Parathyroid adenoma (tissue), 2 donors: ENCODE data around the gene XAB2.

Experiments
- H2AFZ ChIP-seq: fragments of 300-600 bp; sonication (generic); one replicate; pipeline ENCODE4 v1.7.0; 2017; ENCODE audit warnings: antibody characterized with exemption, mild to moderate bottlenecking
- H3K27ac ChIP-seq: fragments of 300-600 bp; sonication (generic); one replicate; pipeline ENCODE4 v1.7.0; 2017
- H3K27me3 ChIP-seq: fragments of 300-600 bp; sonication (generic); one replicate; pipeline ENCODE4 v1.7.0; 2017; ENCODE audit warnings: low read length; ENCODE audit not compliant: control insufficient read depth, insufficient read depth
- H3K36me3 ChIP-seq: fragments of 300-600 bp; sonication (generic); one replicate; pipeline ENCODE4 v1.7.0; 2017; ENCODE audit warnings: low read length; ENCODE audit not compliant: control insufficient read depth, insufficient read depth
- H3K4me1 ChIP-seq: fragments of 300-600 bp; sonication (generic); one replicate; pipeline ENCODE4 v1.7.0; 2017; ENCODE audit warnings: control low read depth
- H3K4me2 ChIP-seq: fragments of 300-600 bp; sonication (generic); one replicate; pipeline ENCODE4 v1.7.0; 2017; ENCODE audit warnings: low read length
- H3K4me3 ChIP-seq: fragments of 300-600 bp; sonication (generic); one replicate; pipeline ENCODE4 v1.7.0; 2017; ENCODE audit warnings: low read depth, low read length
- H3K79me2 ChIP-seq: fragments of 300-600 bp; sonication (generic); one replicate; pipeline ENCODE4 v1.7.0; 2017; ENCODE audit warnings: control low read depth
- H3K9ac ChIP-seq: fragments of 300-600 bp; sonication (generic); one replicate; pipeline ENCODE4 v1.7.0; 2017; ENCODE audit warnings: mild to moderate bottlenecking
- H3K9me3 ChIP-seq: fragments of 300-600 bp; sonication (generic); one replicate; pipeline ENCODE4 v1.7.0; 2017; ENCODE audit warnings: low read length; ENCODE audit not compliant: control insufficient read depth
- TF ChIP-seq, protein P1 (sequence below): fragments of 300-600 bp; sonication (generic); IDR thresholded peaks from one replicate; pipeline ENCODE4 v1.7.0; 2017; ENCODE audit warnings: antibody characterized with exemption, mild to moderate bottlenecking
- donor health status: primary hyperparathyroidism.

The XAB2 gene

DNA sequence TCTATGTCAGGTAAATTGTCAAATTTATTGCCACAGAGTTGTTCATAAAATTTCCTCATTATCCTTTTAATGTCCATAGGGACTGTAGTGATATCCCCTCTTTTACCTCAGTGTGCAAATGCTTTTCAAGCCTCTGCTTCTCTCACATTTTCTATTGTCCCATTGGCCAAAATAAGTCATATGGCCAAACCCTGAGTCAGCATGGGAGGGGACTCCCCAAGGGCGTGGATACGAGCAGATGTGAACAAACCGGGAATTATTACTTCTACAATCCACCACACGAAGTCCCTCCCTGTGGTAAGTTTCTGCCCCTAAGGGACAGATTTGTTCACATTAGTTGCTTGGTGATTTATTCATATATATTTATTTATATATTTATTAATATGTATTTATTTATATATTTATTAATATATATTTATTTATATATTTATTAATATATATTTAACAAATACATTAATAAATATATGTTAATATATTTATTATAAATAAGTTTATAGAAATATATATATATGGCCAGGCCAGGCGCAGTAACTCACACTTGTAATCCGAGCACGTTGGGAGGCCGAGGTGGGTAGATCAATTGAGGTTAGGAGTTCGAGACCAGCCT is 53.8 kb downstream of the XAB2 start:
- H3K4me1 ChIP-seq: no peaks in the 10 kb centered on the region
- H3K79me2 ChIP-seq: no peaks in the 10 kb centered on the region
- H3K9ac ChIP-seq: no peak overlapping the region
- no peaks in the 10 kb centered on the region for H3K27me3 ChIP-seq
- TF ChIP-seq, protein P1, sequence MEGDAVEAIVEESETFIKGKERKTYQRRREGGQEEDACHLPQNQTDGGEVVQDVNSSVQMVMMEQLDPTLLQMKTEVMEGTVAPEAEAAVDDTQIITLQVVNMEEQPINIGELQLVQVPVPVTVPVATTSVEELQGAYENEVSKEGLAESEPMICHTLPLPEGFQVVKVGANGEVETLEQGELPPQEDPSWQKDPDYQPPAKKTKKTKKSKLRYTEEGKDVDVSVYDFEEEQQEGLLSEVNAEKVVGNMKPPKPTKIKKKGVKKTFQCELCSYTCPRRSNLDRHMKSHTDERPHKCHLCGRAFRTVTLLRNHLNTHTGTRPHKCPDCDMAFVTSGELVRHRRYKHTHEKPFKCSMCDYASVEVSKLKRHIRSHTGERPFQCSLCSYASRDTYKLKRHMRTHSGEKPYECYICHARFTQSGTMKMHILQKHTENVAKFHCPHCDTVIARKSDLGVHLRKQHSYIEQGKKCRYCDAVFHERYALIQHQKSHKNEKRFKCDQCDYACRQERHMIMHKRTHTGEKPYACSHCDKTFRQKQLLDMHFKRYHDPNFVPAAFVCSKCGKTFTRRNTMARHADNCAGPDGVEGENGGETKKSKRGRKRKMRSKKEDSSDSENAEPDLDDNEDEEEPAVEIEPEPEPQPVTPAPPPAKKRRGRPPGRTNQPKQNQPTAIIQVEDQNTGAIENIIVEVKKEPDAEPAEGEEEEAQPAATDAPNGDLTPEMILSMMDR: no peak
- no peak overlapping the region for H2AFZ ChIP-seq
- no peaks in the 10 kb centered on the region for H3K9me3 ChIP-seq
- H3K4me3 ChIP-seq: no peak overlapping the region
- H3K4me2 ChIP-seq: no peak overlapping the region
- H3K36me3 ChIP-seq: no peaks in the 10 kb centered on the region
- H3K27ac ChIP-seq: no peak overlapping the region

DNA sequence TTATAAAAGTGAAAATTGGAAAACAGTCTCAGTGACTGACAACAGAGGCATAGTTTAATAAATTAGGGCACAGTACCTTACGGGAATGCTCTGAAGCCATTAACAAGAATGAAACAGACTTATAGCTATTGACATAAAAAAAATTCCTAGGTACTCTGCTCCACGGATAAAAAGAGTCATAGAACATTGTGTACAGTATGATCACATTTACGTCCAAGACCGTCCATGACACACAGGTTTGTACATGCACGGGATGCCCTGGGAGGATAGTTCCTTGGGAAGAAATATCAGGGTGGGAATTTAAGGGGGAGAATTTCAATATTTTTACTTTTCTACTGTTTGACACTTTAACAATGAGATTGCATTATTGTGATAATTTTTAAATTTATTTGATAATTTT is 58.6 kb downstream of the XAB2 start:
- H3K79me2 ChIP-seq: no peaks in the 10 kb centered on the region
- TF ChIP-seq, protein P1: no peak
- no peaks in the 10 kb centered on the region for H3K9me3 ChIP-seq
- no peak overlapping the region for H3K4me3 ChIP-seq
- H3K4me2 ChIP-seq: no peak overlapping the region
- H3K27ac ChIP-seq: no peak overlapping the region
- no peaks in the 10 kb centered on the region for H3K36me3 ChIP-seq
- H3K4me1 ChIP-seq: no peaks in the 10 kb centered on the region
- H3K9ac ChIP-seq: no peak overlapping the region
- H2AFZ ChIP-seq: no peak overlapping the region
- H3K27me3 ChIP-seq: no peaks in the 10 kb centered on the region
